ENCODE results near the gene FRMD3.
"Not testable (repeated sequence)": the region's sequence is repeated elsewhere in the genome, so short reads cannot be mapped to it uniquely, and the experiment has no call there.

The FRMD3 gene

DNA sequence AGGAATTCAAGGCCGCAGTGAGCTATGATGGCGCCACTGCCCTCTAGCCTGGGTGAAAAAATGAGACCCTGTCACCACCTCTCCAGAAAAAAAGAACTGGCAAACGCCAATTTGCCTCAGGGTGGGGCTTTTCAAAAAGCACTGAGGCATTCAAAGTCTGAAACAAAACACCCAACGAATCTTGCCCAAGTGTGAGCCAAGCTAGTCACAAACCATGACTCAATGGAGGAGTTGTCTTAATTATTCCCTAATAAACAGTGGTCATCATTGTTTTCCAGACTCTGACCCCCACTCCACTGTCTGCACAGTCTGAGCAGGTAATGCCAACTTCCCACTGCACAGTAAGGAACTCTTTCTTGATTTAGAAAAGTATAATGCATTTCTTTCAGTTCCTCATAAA, 16.8 kb downstream of the FRMD3 start:
- no peak for DNase-seq

DNA sequence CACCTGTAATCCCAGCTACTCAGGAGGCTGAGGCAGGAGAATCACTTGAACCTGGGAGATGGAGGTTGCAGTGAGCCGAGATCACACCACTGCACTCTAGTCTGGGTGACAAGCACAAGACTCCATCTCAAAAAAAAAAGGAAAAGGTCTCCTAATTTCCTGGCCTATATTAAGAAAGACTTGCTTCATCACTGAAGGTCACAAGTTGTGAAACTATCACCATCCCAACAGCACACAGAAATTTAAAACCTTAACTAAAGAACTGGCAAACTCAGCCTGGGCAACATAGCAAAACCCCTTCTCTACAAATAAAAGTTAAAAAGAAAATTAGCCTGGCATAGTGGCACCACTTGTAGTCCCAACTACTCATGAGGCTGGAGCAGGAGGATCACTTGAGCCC, 17.2 kb downstream of the FRMD3 start:
- DNase-seq: no peak

DNA sequence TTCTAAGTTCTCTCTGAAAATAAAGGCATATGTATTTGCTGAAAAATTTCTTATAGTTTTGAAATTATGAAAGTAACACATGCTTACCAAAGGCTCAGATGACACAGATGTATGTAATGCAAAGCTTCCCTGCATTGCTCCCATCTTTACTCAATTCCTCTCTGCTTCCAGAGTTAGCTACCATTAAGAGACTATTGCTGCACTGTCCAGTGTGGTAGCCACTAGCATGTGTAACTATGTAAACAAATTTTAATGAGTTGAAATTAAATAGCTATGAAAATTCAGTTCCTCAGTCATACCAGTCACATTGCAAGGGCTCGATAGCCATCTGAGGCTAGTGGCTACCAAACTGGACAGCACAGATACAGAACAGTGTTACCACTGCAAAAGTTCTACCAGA, 17.9 kb downstream of the FRMD3 start:
- no peak for DNase-seq

DNA sequence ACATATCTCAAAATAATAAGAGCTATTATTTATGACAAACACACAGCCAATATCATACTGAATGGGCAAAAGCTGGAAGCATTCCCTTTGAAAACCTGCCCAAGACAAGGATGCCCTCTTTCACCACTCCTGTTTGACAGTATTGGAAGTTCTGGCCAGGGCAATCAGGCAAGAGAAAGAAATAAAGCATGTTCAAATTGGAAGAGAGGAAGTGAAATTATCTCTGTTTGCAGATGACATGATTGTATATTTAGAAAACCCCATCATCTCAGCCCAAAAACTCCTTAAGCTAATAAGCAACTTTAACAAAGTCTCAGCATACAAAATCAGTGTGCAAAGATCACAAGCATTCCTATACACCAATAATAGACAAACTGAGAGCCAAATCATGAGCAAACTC, 20.2 kb downstream of the FRMD3 start:
- not testable (repeated sequence) for DNase-seq

DNA sequence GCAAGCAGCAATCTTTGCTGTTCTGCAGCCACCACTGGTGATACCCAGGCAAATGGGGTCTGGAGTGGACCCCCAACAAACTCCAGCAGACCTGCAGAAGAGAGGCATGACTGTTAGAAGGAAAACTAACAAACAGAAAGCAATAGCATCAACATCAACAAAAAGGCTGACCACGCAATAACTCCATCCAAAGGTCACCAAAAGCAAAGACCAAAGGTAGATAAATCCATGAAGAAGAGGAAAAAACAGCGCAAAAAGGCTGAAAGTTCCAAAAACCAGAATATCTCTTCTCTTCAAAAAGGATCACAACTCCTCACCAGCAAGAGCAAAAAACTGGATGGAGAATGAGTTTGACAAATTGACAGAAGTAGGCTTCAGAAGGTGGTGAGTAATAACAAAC, 23.4 kb downstream of the FRMD3 start:
- no peak for DNase-seq

DNA sequence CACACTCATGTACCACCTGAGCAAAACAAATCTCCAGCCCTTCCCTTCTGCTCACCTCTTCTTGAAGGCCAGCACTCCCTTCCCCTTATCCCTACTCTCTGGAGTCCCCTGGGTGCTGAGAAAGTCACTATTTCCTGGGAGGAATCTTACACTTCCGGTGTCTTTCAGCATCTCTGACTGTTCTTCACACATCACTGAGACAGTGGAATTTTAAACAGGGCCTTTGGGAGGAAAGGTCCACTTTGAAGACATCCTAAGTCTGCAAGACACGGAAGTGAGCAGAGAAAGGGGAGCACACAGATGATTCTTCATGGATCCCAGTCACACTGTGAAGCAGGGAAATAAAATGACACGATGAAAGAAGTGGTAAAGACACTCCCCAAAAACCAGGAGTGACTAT, 25.6 kb downstream of the FRMD3 start:
- DNase-seq: no peak

DNA sequence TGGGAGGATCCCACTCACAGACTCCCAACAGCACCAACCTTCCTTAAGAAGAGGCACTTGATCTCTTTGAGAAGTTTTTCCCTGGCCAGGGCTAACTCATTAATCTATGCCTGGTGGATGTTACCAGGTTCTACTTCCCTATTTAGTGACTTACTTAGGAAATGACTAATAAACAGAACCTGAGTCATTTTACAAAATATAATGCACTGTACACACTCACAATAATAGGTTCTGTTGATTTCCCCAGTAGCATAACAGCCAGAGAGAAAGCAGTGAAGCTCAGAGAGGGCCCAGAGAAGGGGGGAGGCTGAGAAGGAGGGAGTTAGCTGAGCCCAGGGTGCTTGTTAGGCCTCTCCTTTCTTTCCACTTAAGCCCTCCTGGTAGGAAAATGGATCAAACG, 27.1 kb downstream of the FRMD3 start:
- no peak for DNase-seq

DNA sequence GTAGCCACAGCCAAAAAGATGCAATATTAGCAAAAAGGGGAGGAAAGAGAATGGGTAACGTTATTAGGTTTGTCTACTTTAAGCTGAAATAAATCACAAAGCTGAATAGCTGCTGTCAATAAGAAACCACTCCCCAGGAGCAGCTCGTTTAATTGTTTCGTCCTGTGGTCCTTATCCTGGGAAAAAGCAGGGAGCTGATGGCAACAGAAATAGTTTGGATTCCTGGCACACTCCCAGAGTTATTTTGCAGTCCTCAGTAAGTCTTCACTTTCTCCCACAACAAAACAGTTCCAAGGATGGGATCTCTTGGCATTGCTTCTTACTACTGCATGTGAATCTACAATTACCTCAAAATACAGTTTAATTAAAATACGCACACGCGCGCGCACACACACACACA, 28.8 kb downstream of the FRMD3 start:
- DNase-seq: no peak

DNA sequence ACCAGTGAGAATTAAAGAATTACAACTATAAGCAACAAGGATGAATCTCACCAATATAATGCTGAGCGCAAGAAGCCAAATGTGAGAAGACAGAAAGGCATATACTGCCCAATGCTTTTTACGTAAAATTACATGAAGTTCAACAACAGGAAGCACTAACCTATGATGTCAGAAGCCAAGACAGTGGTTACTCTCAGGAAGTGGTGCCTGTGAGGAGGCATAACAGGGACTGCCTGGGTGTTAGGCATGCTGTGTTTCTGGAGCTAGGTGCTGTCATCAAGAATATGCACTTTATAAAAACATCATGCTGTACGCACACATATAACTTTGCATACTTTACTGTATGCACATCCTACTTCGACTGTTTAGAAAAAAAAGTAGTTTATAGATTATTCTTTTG, 30.1 kb downstream of the FRMD3 start:
- no peak for DNase-seq

DNA sequence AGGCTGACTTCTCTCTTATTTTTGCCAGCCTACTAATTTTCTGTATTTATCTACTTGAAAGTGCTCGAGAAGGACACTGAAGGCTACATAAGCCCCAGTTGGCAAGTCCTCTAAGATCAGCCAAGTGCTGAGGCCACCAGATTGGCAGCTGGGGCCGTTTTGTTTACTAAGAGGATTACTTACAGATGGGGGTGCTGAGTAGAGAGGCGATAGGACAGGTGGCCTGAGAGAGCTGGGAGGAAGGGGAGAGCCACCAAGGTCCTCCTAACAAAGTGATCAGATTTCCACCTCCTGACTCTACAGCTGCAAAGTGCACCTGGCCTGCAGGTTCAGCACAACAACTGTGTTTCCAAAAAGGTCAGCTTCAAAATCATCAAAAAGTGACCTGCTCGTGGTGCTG, 32.9 kb downstream of the FRMD3 start:
- no peak for DNase-seq

DNA sequence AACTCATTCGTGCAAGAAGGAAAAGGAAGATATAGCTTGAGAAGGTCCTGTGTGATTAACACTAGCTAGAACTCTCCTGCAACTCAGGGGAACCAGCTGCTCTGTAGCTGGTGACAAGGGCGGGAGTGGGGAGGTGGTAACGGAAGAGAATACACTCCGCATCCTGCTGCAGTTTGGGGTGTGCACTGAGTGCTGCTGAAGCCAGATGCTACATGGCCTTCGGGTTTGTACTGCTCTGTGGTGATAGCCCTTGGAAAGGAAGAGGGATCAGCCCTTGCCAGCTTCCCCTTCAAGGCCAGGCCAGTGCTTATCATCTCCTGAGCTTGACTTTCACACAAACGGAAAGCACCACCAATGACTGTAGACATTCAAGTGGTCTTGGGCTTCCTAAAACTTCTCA, 34.3 kb downstream of the FRMD3 start:
- no peak for DNase-seq

DNA sequence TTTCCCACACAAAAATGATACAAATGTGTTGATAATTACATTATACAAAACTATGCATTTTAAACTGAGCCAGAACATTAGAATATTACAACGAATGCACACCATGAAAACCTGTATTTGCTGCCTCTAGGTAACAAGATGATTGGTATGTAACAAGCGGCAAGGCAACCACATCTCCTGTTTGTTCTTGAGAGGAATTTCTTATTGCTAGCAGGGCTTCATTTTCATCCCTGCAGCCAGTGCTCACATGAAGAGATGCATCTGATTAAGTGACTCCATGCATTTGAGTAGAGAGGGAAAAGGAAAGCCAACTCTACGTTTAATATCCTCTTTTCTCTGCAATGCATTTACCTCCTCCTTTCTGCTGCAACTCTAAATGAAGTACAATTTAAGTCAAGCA, 36.6 kb downstream of the FRMD3 start:
- DNase-seq: no peak

DNA sequence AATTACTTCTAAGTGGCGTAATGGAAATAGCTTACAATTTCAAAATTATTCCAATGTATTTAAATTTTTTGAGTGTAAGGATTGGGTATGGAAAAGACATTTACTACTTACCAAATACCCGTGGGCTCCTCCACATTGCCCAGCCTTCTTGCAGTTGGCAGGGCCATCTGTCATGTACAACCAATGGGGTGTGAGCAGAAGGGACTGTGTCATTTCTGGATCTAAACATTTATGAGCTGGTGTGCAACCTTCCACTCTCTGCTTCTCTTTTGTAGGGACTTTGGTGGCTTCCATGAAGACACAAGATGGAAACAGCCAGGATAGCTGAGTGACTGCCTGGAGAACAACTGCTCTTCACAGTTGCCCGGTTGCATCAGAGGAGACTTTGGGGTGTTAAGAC, 40.8 kb downstream of the FRMD3 start:
- no peak for DNase-seq

DNA sequence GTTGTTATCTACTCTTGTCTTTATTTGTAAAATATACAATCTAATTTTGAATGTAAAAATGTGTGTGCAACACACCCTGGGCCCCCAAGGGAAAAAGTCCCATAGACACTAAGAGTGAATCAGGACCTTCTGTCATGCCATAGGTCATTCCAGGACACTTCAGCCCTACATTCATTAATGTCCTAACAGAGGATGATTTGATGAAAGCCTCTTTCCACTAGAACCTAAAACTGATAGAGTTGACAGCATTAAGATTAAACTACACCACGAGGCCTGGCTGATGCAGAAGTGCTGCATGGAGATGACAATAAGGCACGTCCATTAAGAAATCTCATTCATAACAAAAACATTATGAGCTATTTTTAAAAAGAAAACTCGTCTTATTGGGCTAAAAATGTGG, 46.2 kb downstream of the FRMD3 start:
- DNase-seq: no peak

DNA sequence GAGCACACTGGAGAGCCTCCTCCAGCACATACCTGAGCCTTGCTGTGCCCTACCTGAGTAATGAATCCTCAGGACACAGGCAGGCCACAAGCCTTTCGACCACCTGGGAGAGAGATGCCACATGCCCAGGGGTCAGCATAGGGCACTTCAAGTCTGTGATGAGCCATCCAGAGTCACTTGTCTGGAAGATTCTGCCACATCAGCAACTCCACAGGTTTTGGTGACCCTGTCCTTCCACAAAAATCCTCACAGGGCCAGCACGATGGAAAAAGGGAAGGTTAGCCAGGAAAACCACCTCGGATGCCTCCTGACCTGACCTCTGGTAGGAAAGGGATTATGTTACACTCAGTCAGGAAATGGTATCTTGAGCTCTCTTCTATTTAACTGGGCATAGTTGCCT, 46.8 kb downstream of the FRMD3 start:
- DNase-seq: no peak

DNA sequence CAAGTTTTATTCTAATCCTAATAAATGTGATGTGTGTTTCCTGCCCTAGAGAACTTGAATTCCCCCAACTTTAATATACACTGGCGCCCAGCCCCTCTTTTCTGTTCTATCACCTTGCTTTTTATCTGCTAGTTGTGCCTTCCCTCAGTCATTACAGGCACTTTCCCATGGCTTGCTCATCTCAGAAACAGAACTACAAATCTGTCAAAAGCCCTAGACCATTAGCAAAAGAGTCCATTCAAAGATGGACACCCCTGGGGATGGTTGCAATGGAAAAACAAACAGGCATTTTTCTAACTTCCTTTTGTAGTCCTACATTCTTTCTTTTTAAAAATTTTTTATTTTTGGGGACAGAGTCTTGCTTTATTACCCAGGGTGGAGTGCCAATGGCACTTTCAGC, 48.2 kb downstream of the FRMD3 start:
- no peak for DNase-seq

DNA sequence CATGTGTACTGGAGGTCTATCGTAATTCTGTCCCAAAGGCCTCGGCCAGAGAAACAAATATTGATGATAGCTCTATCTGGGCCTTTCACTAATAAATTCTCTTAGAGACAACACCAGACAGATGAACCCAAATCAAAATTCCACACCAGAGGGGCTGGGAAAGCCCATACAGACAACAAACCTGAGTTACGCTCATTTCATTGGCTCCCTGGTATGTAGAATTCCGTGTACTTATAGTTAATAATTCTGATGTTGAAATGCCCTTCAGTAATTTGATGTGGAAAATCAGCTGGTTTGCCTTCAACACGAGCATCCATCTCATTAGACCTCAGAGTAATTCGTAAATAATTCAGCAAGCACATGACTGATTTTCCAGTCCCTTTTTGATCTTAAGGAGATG, 53.2 kb downstream of the FRMD3 start:
- DNase-seq: no peak

DNA sequence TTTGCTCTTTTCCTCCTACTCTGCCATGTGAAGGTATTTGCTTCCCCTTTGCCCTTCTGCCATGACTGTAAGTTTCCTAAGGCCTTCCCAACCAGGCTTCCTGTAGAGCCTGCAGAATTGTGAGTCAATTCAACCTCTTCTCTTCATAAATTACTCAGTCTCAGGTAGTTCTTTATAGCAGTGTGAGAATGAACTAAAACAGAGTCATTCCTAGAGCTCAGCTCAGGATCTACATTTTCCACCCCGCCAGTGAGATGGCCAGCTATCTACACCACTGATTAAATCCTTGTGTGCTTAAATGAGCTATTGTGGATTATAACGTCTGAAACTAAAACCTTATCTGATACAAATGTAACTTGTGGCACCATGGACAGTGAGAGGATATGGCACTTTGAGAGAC, 55.0 kb downstream of the FRMD3 start:
- DNase-seq: no peak

DNA sequence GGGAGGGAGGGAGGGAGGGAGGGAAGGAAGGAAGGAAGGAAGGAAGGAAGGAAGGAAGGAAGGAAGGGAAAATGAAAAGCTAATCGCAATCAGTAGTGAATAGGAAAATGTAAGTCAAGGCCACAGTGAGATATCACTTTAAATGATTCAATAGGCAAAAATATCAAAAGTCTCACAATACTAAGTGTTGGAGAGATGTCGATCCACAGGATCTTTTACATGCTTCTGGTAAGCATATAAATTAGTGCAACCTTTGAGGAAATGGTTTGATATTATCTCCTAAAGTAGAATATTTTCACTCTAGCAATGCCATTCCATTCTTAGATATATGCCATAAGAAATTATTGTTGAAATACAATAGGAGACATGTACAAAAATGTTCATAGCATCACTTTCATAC, 58.4 kb downstream of the FRMD3 start:
- DNase-seq: no peak

DNA sequence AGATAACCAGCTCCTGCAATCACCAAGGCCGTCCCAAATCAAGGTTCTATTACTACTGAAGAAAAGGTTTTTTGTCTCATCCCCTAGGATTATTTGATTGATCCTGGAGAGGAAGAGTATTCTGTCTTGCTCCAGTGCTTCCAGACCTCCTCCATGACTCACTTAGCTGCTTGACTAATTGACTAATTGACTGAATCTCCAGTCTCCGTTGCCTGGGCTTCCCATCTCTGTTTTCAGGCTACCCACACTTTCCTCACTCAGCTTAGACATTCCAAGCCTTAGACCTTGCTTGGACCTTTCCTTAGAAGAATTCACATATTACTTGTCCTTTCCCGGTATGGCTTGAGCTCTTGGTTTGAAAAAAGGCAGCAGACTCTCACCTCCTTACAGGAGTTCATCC, 60.6 kb downstream of the FRMD3 start:
- DNase-seq: no peak

DNA sequence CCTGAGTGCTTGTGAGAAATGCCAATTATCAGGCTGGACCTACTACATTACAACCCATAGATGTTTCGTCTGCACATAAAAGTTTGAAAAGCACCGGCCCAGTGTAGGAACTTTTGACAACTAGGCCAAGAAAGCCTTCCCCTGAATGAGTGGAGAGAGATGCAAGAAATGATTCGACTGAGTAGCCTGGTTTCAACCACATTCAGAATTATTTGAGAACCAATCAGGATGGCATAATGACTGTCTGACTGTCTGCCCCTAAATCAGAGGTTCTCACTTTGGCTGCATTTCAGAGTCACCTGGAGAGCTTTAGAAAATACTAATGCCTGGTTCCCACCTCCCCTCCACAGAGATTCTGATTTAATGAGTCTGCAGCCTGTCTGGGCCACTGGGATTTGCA, 61.1 kb downstream of the FRMD3 start:
- DNase-seq: no peak

DNA sequence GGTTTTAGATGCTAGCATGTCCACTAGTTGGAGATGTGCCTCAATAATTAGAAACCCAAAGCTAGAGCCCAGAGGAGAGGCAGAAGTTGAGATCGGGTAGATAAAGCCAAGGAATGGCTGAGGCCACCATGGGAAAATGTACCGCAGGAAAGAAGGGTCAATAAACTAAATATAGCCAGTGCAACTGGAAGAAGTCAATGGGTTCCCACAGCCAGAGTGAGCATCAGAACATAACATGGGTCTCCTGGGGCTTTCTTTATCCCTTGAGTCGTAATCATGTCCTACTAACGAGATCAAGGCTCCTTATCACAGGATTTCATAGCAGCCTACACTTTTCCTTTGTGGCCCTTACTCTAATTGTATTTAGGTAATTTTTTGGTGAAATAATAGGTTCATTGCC, 61.7 kb downstream of the FRMD3 start:
- DNase-seq: no peak

DNA sequence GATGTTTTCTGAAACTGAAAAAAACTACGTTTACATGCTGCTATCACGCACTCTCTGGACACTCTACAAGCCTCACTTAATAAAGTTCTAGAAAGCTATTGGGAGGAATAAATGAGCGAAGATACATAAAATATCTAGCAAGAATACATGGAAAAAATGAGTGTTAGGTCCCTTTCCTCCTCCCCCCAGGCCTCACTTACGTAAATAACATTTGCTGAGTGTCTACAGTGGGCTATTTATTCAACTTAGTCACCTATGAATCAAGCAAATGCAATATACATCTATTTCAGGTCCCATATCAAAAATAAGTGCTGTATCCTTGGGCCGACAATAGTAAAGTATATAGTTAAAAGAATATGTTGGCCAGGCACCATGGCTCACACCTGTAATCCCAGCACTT, 62.5 kb downstream of the FRMD3 start:
- DNase-seq: no peak

DNA sequence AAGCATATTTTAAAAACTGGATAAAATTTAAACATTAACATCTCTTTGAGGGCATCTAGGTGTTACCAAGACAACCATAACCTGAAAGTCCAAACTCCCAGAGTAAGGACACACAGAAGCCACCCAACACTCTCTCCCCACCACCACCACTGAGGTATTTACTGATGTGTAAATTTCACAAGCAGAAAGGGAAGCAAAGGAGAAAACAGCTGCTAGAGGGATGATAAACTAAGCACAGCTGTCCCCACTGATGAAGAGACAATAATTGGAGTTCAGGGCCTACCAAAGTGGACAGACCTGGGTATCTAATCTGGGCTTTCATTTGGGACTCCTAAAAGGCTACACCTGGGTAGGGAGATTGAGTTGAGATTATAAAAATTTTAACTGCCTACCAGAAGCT, 63.6 kb downstream of the FRMD3 start:
- DNase-seq: no peak

DNA sequence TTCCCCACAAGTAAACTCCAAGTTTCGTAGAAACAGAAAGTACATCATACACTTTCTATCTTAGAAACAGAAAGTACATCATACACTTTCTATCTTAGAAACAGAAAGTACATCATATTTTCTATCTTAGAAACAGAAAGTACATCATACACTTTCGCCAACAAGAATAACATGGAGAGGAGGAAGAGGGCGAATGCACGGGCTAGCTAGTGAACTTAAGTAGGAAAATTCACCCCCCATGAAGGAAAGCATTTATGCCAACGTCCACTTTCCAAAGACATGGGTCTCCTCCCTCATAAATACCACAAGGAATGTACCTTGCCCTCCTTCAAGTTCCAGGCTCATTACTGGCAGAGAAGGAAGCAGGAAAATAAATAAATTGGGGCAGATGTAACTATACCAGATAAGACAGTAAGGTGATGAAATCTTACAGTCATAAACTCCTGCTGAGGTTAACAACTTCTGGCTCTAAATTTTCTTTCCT, 64.7 kb downstream of the FRMD3 start:
- DNase-seq: no peak

DNA sequence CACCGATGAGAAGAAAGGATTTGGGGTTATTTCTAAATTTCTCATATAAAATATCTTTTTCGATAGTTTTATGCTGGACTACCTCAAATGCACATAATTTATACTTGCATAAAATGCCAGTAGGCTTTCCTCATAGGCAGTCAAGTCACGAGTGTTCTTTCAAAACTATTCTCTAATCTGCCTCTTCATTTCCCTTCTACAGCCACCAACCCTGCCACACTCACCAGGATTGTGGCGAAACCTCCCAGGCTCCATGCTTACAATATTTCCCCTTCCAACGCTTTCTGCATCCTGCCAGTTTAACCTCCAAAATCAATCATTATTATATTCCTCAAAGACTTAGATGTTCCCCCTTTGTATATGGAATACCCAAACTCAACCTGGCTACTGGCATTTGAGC, 65.4 kb downstream of the FRMD3 start:
- no peak for DNase-seq
